Gastrocnemius medialis (tissue), 4 donors: ENCODE data around the gene PSMD1. TPM values are rescaled to one million over a fixed set of nuclear protein-coding genes. Genes with fewer than 3 reads are reported as not detected.

Experiments used
- ATAC-seq, 2 donors: fragments of 150-250 bp; one replicate each; pipeline ENCODE4 v1.9.1; 2016
- DNase-seq, 2 donors: peaks; one replicate each; pipeline ENCODE4 v3.0.0-alpha.2; 2019
- H3K27ac ChIP-seq, 4 donors: fragments of 200-600 bp; sonication (generic); 1 replicate in 1 of 4; 2 replicates in 3 of 4; pipeline ENCODE4 v1.5.1; 2016 to 2018; ENCODE audit warnings: mild to moderate bottlenecking in 2 of 4, moderate library complexity in 1 of 4
- H3K27me3 ChIP-seq, 3 donors: fragments of 200-600 bp; sonication (generic) in 2 of 3; 1 replicate in 1 of 3; 2 replicates in 2 of 3; pipeline versions ENCODE4 v1.5.1 to v1.6.0; 2016 to 2019; ENCODE audit warnings: mild to moderate bottlenecking in 1 of 3, moderate library complexity in 1 of 3
- H3K36me3 ChIP-seq, 2 donors: fragments of 200-600 bp; sonication (generic) in 1 of 2; one replicate each; pipeline ENCODE4 v1.5.1; 2017 to 2018
- H3K4me1 ChIP-seq, 2 donors: fragments of 200-600 bp; sonication (generic) in 1 of 2; one replicate each; pipeline ENCODE4 v1.5.1; 2016 to 2017; ENCODE audit warnings: mild to moderate bottlenecking in 2 of 2
- H3K4me3 ChIP-seq, 4 donors: fragments of 200-600 bp; sonication (generic) in 3 of 4; 1 replicate in 1 of 4; 2 replicates in 3 of 4; pipeline ENCODE4 v1.5.1; 2016 to 2019; ENCODE audit warnings: mild to moderate bottlenecking in 2 of 4
- H3K9me3 ChIP-seq, 3 donors: fragments of 200-600 bp; sonication (generic) in 2 of 3; 1 replicate in 1 of 3; 2 replicates in 2 of 3; pipeline ENCODE4 v1.5.1; 2016 to 2019
- CTCF ChIP-seq, 5 experiments: fragments of 450-650 bp in 3 of 5; fragments of 200-600 bp in 2 of 5; sonication (generic) in 2 of 5; IDR thresholded peaks in 4 of 5; conservative IDR thresholded peaks in 1 of 5; 1 replicate in 4 of 5; 2 replicates in 1 of 5; pipeline ENCODE4 v1.5.1; 2016 to 2019; ENCODE audit warnings: antibody characterized with exemption in 5 of 5, mild to moderate bottlenecking in 3 of 5, moderate library complexity in 3 of 5
- POLR2A ChIP-seq, 2 donors: fragments of 450-650 bp; IDR thresholded peaks; one replicate each; pipeline ENCODE4 v1.6.1; 2017; ENCODE audit warnings: antibody characterized with exemption in 2 of 2, mild to moderate bottlenecking in 2 of 2, moderate library complexity in 2 of 2
- in situ Hi-C, 4 donors: fragments of 200-750 bp; cut with MboI; loops; one replicate each; pipeline versions ENCODE4 v1.15.0 to v1.8.0; 2017; ENCODE audit warnings: low sequenced_read_pairs in 4 of 4
- intact Hi-C: fragments of 100-400 bp; cut with DNase I; formaldehyde crosslinking; loops from one replicate; pipeline ENCODE4 v1.15.1; 2023; ENCODE audit warnings: low total_unique reads
- total RNA-seq, 4 donors: library from RNA; depleted of rRNA; stranded (reverse); fragments of >200 nt; gene quantifications; one replicate each; pipeline versions ENCODE4 v1.1.0 to v1.2.3, GENCODE V29; 2016

Gene PSMD1
- total RNA-seq, 4 donors from 2014 or later, result 169 to 189 (median 182) TPM

GRCh38 chr2:231183851-231184250 is 127.2 kb downstream of the PSMD1 start:
- H3K4me3 ChIP-seq, result no peak overlapping the region
- H3K9me3 ChIP-seq, result no peaks in the 10 kb centered on the region
- H3K27me3 ChIP-seq, result no peaks in the 10 kb centered on the region
- DNase-seq, result no peak
- no peak for TF ChIP-seq CTCF (IDR thresholded peaks at IDR 0.05 in 4 of 5, conservative IDR thresholded peaks at IDR 0.05 in 1 of 5)
- TF ChIP-seq POLR2A (IDR thresholded peaks at IDR 0.05), result no peak
- H3K27ac ChIP-seq, result peak overlapping the region in 1 of 4 donors; percentile 23
- H3K36me3 ChIP-seq, result no peaks in the 10 kb centered on the region
- intact Hi-C loops, result loop anchor here (2.0 kb wide), 1 partner anchor 27 kb away; no protein-coding TSS in a partner anchor
- ATAC-seq, result no peak
- H3K4me1 ChIP-seq, result peaks cover 12 to 33% of the 10 kb centered on the region in 2 donors
- in situ Hi-C loops, result no loop called here

- intact Hi-C loops (no loop called here), in situ Hi-C loops (no loop called here)
- Histone ChIP-seq H3K27ac (peak overlapping the region in 1 of 4 donors; percentile 23), H3K27me3 (no peaks in the 10 kb centered on the region), H3K4me3 (no peak overlapping the region), H3K4me1 (peaks cover 12 to 29% of the 10 kb centered on the region in 2 donors), H3K9me3 (no peaks in the 10 kb centered on the region), H3K36me3 (no peaks in the 10 kb centered on the region)
- no peak for TF ChIP-seq CTCF (IDR thresholded peaks at IDR 0.05 in 4 of 5, conservative IDR thresholded peaks at IDR 0.05 in 1 of 5)
- no peak for TF ChIP-seq POLR2A (IDR thresholded peaks at IDR 0.05)
- no peak for DNase-seq
- no peak for ATAC-seq
Observed at GRCh38 chr2:231184319-231184718, 127.7 kb downstream of the PSMD1 start.

GRCh38 chr2:231185050-231185725 is 128.5 kb downstream of the PSMD1 start:
- DNase-seq, result no peak
- H3K27me3 ChIP-seq, result no peaks in the 10 kb centered on the region
- no peak overlapping the region for H3K4me3 ChIP-seq
- peaks cover 15 to 31% of the 10 kb centered on the region in 2 donors for H3K4me1 ChIP-seq
- no peak for ATAC-seq
- in situ Hi-C loops (no loop called here), intact Hi-C loops (no loop called here)
- peak overlapping the region; percentile 21 to 90 (median 48) for H3K27ac ChIP-seq
- no peaks in the 10 kb centered on the region for H3K36me3 ChIP-seq
- no peaks in the 10 kb centered on the region for H3K9me3 ChIP-seq
- TF ChIP-seq POLR2A (IDR thresholded peaks at IDR 0.05) (no peak), CTCF (IDR thresholded peaks at IDR 0.05 in 4 of 5, conservative IDR thresholded peaks at IDR 0.05 in 1 of 5) (no peak)

GRCh38 chr2:231185886-231186285 is 129.2 kb downstream of the PSMD1 start:
- TF ChIP-seq POLR2A (IDR thresholded peaks at IDR 0.05) (no peak), CTCF (IDR thresholded peaks at IDR 0.05 in 4 of 5, conservative IDR thresholded peaks at IDR 0.05 in 1 of 5) (no peak)
- in situ Hi-C loops, result no loop called here
- no peak for ATAC-seq

More at GRCh38 chr2:231185886-231186285, 129.2 kb downstream of the PSMD1 start:
- Histone ChIP-seq H3K36me3 (no peaks in the 10 kb centered on the region), H3K27ac (peak overlapping the region; percentile 13 to 90 (median 48)), H3K27me3 (no peaks in the 10 kb centered on the region), H3K4me1 (peaks cover 22 to 24% of the 10 kb centered on the region in 2 donors), H3K9me3 (no peaks in the 10 kb centered on the region), H3K4me3 (no peak overlapping the region)
- DNase-seq, result no peak
- intact Hi-C loops, result no loop called here
